Neural crest cell (in vitro differentiated cells): ENCODE measurements around the gene ENKUR. TPM values are rescaled to one million over a fixed set of nuclear protein-coding genes. Genes with fewer than 3 reads are reported as not detected.

Experiments used
- DNase-seq: peaks from one replicate; pipeline ENCODE4 v3.0.0; 2021; ENCODE audit warnings: low read depth, mixed read lengths, low spot score
- H3K27ac Mint-ChIP-seq: one replicate; pipeline ENCODE4 v1.8.0; 2021; ENCODE audit warnings: mild to moderate bottlenecking, mixed read lengths; ENCODE audit not compliant: unreplicated experiment
- H3K27me3 Mint-ChIP-seq: 2 replicates; pipeline ENCODE4 v1.8.0; 2021; ENCODE audit warnings: low read depth, mild to moderate bottlenecking, mixed read lengths
- H3K36me3 Mint-ChIP-seq: 2 replicates; pipeline ENCODE4 v1.8.0; 2021; ENCODE audit warnings: low read depth, mild to moderate bottlenecking, mixed read lengths
- H3K4me1 Mint-ChIP-seq: 2 replicates; pipeline ENCODE4 v1.8.0; 2021; ENCODE audit warnings: mixed read lengths
- H3K4me3 Mint-ChIP-seq: one replicate; pipeline ENCODE4 v1.8.0; 2021; ENCODE audit warnings: mild to moderate bottlenecking, mixed read lengths
- H3K9me3 Mint-ChIP-seq: 2 replicates; pipeline ENCODE4 v1.8.0; 2021; ENCODE audit warnings: mixed read lengths
- total RNA-seq: library from RNA; stranded (reverse); gene quantifications from 2 replicates; pipeline ENCODE4 v1.2.1, GENCODE V29; 2021
- TF ChIP-seq, protein P1 (sequence below): fragments of 200-600 bp; sonication (generic); conservative IDR thresholded peaks from 2 replicates; pipeline ENCODE4 v1.5.0; 2021; ENCODE audit warnings: antibody characterized with exemption, mild to moderate bottlenecking

The ENKUR gene
- total RNA-seq, 1 donor from 2014 or later = 1.7 TPM

- Mint-ChIP-seq H3K9me3 (no peaks in the 10 kb centered on the region), H3K27ac (no peak overlapping the region), H3K36me3 (no peaks in the 10 kb centered on the region), H3K27me3 (no peaks in the 10 kb centered on the region), H3K4me3 (no peak overlapping the region), H3K4me1 (peaks cover 61% of the 10 kb centered on the region)
- TF ChIP-seq, protein P1, sequence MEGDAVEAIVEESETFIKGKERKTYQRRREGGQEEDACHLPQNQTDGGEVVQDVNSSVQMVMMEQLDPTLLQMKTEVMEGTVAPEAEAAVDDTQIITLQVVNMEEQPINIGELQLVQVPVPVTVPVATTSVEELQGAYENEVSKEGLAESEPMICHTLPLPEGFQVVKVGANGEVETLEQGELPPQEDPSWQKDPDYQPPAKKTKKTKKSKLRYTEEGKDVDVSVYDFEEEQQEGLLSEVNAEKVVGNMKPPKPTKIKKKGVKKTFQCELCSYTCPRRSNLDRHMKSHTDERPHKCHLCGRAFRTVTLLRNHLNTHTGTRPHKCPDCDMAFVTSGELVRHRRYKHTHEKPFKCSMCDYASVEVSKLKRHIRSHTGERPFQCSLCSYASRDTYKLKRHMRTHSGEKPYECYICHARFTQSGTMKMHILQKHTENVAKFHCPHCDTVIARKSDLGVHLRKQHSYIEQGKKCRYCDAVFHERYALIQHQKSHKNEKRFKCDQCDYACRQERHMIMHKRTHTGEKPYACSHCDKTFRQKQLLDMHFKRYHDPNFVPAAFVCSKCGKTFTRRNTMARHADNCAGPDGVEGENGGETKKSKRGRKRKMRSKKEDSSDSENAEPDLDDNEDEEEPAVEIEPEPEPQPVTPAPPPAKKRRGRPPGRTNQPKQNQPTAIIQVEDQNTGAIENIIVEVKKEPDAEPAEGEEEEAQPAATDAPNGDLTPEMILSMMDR = no peak
- DNase-seq = no peak
Observed at GRCh38 chr10:24949616-24950015, 66.3 kb downstream of the ENKUR start.

GRCh38 chr10:24947304-24948097 is 68.5 kb downstream of the ENKUR start:
- Mint-ChIP-seq H3K4me1 (peaks cover 57% of the 10 kb centered on the region), H3K27ac (no peak overlapping the region), H3K4me3 (no peak overlapping the region), H3K9me3 (no peaks in the 10 kb centered on the region), H3K36me3 (peaks cover 3% of the 10 kb centered on the region), H3K27me3 (no peaks in the 10 kb centered on the region)
- DNase-seq = no peak
- TF ChIP-seq, protein P1 = no peak

DNA sequence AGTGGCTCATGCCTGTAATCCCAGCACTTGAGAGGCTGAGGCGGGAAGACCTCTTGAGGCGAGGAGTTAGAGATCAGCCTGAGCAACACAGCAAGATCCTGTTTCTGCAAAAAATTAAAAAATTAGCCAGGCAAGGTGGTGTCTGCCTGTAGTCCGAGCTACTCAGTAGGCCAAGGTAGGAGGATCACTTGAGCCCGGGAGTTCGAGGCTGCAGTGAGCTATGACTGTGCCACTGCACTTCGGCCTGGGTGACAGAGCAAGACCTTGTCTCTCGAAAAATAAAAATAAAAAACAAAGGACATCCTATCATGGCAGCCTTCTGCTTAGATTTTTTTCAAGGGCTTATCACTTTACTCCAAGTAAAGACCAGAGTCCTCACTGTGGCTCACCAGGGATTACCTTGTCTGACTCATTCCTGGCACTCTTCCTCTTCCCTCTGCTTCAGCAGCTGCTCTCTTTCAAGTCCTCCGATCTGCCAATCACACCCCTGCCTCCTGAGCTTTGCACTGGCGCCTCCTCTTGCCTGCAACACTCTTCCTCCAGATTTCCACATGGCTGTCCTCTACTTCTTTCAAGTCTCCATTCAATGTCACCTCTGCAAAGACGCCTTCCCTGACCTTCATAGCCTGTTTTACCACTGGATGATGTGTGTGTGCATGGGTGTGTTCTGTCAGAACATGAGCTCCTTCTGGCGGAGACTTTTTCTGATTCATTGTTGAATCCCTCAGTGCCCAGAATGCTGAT is 71.3 kb downstream of the ENKUR start:
- Mint-ChIP-seq H3K27ac (no peak overlapping the region), H3K9me3 (no peaks in the 10 kb centered on the region), H3K4me1 (peaks cover 36% of the 10 kb centered on the region), H3K36me3 (peaks cover 5% of the 10 kb centered on the region), H3K4me3 (no peak overlapping the region), H3K27me3 (no peaks in the 10 kb centered on the region)
- DNase-seq = no peak
- TF ChIP-seq, protein P1 = no peak

GRCh38 chr10:24938525-24938924 is 77.4 kb downstream of the ENKUR start:
- no peaks in the 10 kb centered on the region for H3K9me3 Mint-ChIP-seq

DNA sequence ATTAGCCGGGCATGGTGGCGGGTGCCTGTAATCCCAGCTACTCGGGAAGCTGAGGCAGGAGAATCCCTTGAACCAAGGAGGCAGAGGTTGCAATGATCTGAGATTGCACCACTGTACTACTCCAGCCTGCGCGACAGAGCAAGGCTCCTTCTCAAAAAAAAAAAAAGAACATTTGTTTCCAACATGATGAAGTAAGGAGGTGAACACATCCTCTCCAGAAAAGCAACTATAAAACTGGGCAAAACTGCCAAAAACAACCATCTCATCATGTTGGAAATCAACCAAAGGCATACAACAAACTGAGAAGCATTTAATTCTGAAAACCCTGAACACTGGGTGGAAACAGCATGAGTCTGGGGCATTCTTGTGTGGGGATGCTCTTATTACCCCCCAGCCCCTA is 77.9 kb downstream of the ENKUR start:
- H3K27ac Mint-ChIP-seq = no peak overlapping the region
- TF ChIP-seq, protein P1 = no peak
- no peak for DNase-seq
- H3K27me3 Mint-ChIP-seq = no peaks in the 10 kb centered on the region
- H3K9me3 Mint-ChIP-seq = no peaks in the 10 kb centered on the region
- no peak overlapping the region for H3K4me3 Mint-ChIP-seq
- peaks cover 5% of the 10 kb centered on the region for H3K4me1 Mint-ChIP-seq
- peaks cover 18% of the 10 kb centered on the region for H3K36me3 Mint-ChIP-seq

More at GRCh38 chr10:24938525-24938924, 77.4 kb downstream of the ENKUR start:
- peaks cover 18% of the 10 kb centered on the region for H3K36me3 Mint-ChIP-seq
- peaks cover 9% of the 10 kb centered on the region for H3K4me1 Mint-ChIP-seq
- TF ChIP-seq, protein P1 = no peak
- H3K4me3 Mint-ChIP-seq = no peak overlapping the region
- peak overlapping the region; percentile 3 for H3K27ac Mint-ChIP-seq
- no peaks in the 10 kb centered on the region for H3K27me3 Mint-ChIP-seq
- no peak for DNase-seq
